Skin epidermis (tissue), 12 donors: ENCODE data around the gene IFT88.

Experiments used
- H3K27ac ChIP-seq, 21 experiments: fragments of 200-600 bp; sonication (generic) in 11 of 21; one replicate each; pipeline ENCODE4 v1.5.0; 2020; ENCODE audit warnings: mild to moderate bottlenecking in 3 of 21, inconsistent platforms in 2 of 21, moderate library complexity in 2 of 21
- H3K4me3 ChIP-seq, 7 experiments: fragments of 200-600 bp; sonication (generic) in 2 of 7; one replicate each; pipeline ENCODE4 v1.5.0; 2020; ENCODE audit warnings: inconsistent platforms in 2 of 7, mild to moderate bottlenecking in 2 of 7, moderate library complexity in 1 of 7

IFT88 gene

DNA sequence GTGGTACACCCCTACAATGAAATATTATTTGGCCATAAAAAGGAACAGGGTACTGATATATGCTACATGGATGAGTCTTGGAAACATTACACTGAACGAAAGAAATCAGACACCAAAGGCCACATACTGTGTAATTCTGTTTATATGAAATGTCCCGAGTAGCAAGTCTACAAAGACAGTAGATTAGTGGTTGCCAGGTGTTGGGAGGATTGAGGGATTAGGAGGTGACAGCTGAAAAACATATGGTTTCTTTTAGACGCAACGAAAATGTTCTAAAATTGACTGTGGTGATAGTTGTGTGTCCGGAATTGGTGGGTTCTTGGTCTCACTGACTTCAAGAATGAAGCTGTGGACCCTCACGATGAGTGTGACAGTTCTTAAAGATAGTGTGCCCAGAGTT, 171.7 kb downstream of the IFT88 start:
- Histone ChIP-seq H3K27ac (no peak overlapping the region), H3K4me3 (no peak overlapping the region)

DNA sequence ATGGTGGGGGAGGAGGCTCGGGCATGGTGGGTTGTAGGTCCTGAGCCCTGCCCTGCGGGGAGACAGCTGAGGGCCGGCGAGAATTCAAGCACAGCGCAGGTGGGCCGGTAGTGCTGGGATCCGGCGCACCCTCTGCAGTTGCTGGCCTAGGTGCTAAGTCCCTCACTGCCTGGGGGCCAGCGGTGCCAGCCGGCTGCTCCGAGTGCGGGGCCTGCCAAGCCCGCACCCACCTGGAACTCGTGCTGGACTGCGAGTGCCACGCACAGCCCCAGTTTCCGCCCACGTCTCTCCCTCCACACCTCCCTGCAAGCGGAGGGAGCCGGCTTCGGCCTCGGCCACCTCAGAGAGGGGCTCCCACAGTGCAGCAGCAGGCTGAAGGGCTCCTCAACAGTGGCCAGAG, 173.1 kb downstream of the IFT88 start:
- Histone ChIP-seq H3K4me3 (no peak overlapping the region), H3K27ac (no peak overlapping the region)
